ENCODE results near the gene LPP.
A peak's percentile ranks its signal among the peaks of the same experiment; 100 is the strongest.
"Not testable (repeated sequence)": the region's sequence is repeated elsewhere in the genome, so short reads cannot be mapped to it uniquely, and the experiment has no call there.

Gene LPP

GRCh38 chr3:188154014-188154808 lies at the start of gene LPP:
LPP (plus strand) TSS chr3:188154157; CDS start chr3:188406121, 251,964 bp downstream.
- peak; percentile 56 for DNase-seq (ENCODE audit: low spot score)

GRCh38 chr3:188106006-188106405 lies 48.0 kb upstream of the LPP start:
- DNase-seq (ENCODE audit: low spot score) = no peak

- no peak for DNase-seq (ENCODE audit: low spot score)
Observed at GRCh38 chr3:188106454-188106853, 47.5 kb upstream of the LPP start.

- no peak for DNase-seq (ENCODE audit: low spot score)
Observed at GRCh38 chr3:188106887-188107830, 46.8 kb upstream of the LPP start.

GRCh38 chr3:188108703-188109412 lies 45.1 kb upstream of the LPP start:
- DNase-seq (ENCODE audit: low spot score) = no peak

GRCh38 chr3:188111002-188111584 lies 42.9 kb upstream of the LPP start:
- DNase-seq (ENCODE audit: low spot score) = no peak

- DNase-seq (ENCODE audit: low spot score) = no peak
Observed at GRCh38 chr3:188113756-188114155, 40.2 kb upstream of the LPP start.

- DNase-seq (ENCODE audit: low spot score) = no peak
Observed at GRCh38 chr3:188119846-188120245, 34.1 kb upstream of the LPP start.

- no peak for DNase-seq (ENCODE audit: low spot score)
Observed at GRCh38 chr3:188122571-188123169, 31.3 kb upstream of the LPP start.

GRCh38 chr3:188123170-188123905 lies 30.6 kb upstream of the LPP start:
- DNase-seq (ENCODE audit: low spot score) = no peak

GRCh38 chr3:188124184-188124583 lies 29.8 kb upstream of the LPP start:
- DNase-seq (ENCODE audit: low spot score) = no peak

GRCh38 chr3:188125076-188125475 lies 28.9 kb upstream of the LPP start:
- no peak for DNase-seq (ENCODE audit: low spot score)

- DNase-seq (ENCODE audit: low spot score) = no peak
Observed at GRCh38 chr3:188126276-188126675, 27.7 kb upstream of the LPP start.

GRCh38 chr3:188126934-188127333 lies 27.0 kb upstream of the LPP start:
- DNase-seq (ENCODE audit: low spot score) = no peak

- no peak for DNase-seq (ENCODE audit: low spot score)
Observed at GRCh38 chr3:188128905-188129304, 25.1 kb upstream of the LPP start.

GRCh38 chr3:188131023-188131422 lies 22.9 kb upstream of the LPP start:
- DNase-seq (ENCODE audit: low spot score) = not testable (repeated sequence)

GRCh38 chr3:188133219-188133618 lies 20.7 kb upstream of the LPP start:
- DNase-seq (ENCODE audit: low spot score) = no peak

GRCh38 chr3:188133646-188134045 lies 20.3 kb upstream of the LPP start:
- DNase-seq (ENCODE audit: low spot score) = no peak

GRCh38 chr3:188134079-188134478 lies 19.9 kb upstream of the LPP start:
- no peak for DNase-seq (ENCODE audit: low spot score)

GRCh38 chr3:188134856-188135255 lies 19.1 kb upstream of the LPP start:
- DNase-seq (ENCODE audit: low spot score) = no peak

- DNase-seq (ENCODE audit: low spot score) = no peak
Observed at GRCh38 chr3:188135271-188135670, 18.7 kb upstream of the LPP start.

All from putamen (tissue), 1 donor.